Fibroblast of skin of abdomen (primary cell): ENCODE measurements around the gene PPM1F.

Experiments
- DNase-seq: peaks from one replicate; pipeline ENCODE4 v3.0.0-alpha.2; 2013

The PPM1F gene

DNA sequence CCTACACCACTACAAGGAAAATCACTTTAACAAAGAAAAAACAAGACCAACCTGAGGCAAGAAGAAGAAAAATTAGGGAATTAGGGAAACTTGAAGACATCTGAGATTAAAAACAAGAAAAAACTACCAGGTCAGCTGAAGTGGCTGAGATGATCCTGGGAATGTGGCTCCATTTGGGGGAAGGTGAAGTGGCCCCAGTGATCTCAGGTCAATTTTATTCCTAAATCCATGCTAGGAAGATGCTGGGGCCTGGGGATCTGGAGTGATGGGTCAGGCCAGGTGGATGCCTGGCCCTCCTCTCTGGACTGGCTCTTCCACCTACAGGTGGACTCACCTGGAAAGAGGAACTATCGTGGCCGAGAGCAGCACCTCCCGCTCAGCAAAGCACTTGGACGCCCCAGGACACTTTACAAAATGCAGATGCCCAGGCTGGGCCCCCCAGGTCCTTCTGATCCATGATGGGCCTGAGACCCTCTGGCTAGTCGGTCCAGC, 23.3 kb upstream of the PPM1F start:
- no peak for DNase-seq

- DNase-seq, result no peak
These were observed 22.6 kb upstream of the PPM1F start for GRCh38 chr22:21975273-21975672.

DNA sequence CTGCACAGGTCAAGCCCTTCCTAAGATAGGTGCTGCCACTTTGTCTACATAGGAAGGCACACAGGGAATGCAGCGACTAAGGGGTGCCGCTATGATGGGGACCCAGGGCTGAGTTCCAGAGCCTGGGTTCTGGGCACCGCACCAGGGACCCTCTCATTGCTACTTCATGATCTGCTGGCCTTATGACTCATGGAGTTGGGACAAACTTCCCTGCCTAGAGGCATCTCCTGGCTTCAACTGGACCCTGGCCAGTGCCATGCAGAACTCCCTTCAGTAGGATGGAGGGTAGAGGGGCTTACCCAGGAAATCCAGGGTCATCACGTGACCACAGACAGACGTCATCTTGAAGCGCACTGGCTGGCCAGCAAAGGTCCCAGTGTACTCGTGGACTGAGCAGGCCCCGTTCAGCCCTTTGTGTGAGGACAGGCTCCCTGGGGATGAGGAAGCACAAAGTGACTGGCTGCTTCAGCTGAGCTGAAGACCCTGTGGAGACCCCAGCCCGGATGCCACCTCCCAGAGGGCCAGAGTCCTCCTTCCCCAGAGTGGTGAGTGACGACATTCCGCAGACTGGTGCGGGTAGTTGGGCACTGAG, 21.5 kb upstream of the PPM1F start:
- DNase-seq, result no peak

GRCh38 chr22:21972806-21973205, 20.2 kb upstream of the PPM1F start:
- no peak for DNase-seq

DNA sequence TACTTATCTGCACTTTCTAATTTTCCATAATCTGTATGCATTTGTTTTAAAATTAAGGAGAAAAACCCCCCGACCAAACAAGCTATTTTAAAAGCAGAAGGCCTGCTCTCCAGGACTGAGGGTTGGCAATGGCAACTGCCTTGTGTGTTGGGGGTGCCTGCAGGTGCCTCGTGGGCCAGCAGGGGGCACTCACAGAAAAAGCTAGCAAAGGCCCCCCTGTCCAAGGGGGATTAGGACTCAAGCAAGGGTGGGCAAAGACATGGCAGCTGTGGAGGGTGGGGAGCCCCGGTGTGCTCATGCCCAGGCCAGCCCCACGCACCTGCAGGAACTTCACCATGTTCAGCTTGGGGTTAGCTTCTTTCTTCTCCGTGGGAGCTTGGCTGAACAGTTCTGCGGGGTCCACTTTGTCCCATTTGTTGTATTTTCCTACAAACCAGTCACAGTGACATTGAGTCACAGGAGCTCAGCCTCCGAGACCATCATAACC, 19.7 kb upstream of the PPM1F start:
- no peak for DNase-seq

- no peak for DNase-seq
These were observed 19.2 kb upstream of the PPM1F start for GRCh38 chr22:21971858-21972275.

DNA sequence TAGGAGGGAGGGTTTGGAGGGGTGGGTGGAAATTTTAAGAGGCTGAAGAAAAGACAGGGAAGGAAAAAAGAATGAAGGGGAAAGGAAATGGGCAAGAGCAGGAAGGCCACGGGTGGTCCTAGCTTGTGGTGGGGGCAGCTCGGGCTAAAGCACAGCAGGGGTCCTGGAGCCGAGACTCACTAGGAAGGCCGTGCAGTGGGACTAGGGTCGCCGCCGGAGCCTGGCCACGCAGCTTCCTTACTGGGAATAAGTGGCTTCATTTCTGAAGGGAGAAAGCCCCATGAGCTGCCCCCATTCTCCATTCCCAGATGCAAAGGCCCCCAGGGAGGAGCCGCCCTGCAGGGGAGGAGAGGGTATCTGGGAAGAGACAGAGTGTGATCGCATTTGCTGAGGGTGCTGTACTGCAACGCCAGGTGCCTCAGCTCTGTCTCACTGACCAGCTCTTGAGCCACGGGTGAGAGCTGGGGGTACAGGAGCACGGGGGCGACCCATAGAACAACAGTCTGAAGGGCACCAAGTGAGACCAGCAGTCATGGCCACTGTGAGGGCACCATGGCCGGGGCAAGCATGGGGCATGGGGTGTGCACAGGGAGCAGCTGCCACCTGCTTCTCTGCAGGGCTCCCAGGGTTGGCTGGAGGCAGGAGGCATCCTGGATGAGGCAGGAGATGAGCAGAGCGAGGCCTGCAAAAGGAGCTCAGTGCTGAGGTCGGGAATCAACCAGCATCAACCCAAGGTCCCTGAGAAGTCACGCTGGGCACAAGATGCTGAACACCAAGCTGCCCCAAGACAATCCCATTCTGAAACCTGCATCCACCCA, 18.4 kb upstream of the PPM1F start:
- DNase-seq, result no peak

GRCh38 chr22:21970037-21970799, 17.6 kb upstream of the PPM1F start:
- no peak for DNase-seq

DNA sequence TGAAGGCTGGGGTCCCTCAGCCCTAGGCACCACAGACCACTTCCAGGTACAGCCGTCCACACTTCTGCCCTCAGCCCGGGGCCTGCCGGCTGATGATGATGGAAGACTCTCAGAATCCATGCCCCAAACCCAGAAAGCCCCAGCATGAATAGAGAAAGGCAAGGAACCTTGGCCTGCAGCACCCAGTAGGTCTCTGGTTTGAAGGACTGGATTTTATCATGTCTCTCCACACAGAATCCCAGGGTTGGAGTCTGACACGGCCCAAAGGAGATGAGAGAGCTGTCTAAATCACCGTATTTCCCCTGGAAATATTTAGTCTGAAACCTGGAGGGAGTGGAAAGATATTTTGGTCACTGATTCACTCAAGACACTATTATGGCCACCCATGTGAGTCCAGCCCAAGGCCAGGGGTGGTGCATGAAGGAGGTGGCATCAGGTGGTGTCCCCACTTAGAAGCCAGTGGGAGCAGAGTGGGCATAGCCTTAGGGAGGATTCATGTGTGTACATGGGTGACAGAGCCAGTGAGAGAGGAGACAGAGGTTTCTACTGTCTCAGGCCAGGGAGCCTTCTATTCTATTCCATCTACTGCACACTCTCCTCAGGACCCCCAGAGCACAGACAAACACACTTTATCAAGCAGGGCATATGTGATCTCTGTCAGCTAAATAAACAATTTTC, 15.9 kb upstream of the PPM1F start:
- DNase-seq, result no peak

- no peak for DNase-seq
These were observed 15.1 kb upstream of the PPM1F start for GRCh38 chr22:21967693-21968271.

GRCh38 chr22:21966643-21967516, 14.2 kb upstream of the PPM1F start:
- no peak for DNase-seq

GRCh38 chr22:21965762-21966288, 13.2 kb upstream of the PPM1F start:
- DNase-seq, result no peak

- DNase-seq, result no peak
These were observed 12.4 kb upstream of the PPM1F start for GRCh38 chr22:21964918-21965484.

DNA sequence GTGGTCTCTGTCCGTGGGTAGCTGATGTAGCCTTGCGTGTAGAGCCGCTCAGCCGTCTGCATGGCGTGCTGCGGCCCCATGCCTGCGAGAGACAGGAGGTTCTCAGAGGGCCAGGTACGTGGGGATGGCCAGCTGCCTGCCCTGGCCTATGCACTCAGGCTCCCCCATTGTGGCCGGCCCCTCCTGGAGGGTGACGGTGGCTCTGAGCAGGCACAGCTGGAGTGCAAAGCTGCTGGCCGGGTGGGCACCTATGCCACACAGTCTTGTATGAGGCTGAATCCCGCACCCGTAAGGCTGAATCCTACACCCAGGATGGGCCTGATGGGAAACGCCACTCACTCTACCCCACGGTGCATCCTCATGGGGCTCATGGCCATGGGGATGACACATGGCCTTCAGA, 11.6 kb upstream of the PPM1F start:
- no peak for DNase-seq

DNA sequence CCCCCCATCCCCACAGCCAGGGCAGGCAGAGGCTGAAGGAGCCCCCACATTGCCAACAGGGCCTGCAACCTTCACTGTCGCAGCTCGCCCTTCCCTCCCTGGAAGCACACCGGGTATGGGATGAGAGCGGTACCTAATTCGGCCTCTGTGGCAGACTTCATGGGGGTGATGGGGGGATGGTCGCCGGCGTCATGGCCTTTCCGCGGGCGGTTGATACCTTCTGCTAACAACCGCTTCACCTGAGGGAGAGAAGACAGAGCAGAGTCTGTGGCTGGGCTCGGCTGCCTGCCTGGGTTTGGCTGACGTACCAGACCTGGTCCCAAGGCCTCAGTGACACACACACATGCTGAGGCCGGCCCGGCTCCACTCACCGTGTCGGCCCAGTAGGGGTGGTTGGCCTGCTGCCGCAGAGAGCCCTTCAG, 11.2 kb upstream of the PPM1F start:
- no peak for DNase-seq

DNA sequence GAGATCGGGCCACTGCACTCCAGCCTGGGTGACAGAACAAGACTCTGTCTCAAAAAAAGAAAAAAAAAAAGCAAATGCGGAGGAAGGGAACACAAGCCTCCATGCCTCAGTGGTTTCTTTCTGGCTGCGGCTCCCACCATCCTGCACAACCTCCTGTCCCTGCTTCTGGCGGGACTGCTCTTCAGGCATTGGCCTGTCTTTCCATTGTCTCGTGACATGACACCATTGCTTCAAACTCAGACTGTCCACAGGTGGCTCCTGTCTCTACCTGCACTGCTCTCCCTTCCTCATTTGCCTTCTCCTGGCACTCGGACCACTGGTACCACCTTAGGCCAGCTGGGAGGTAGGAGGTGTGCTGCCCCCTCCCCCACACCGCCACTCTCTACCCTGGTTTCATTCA, 10.6 kb upstream of the PPM1F start:
- DNase-seq, result no peak

GRCh38 chr22:21962655-21962949, 10.0 kb upstream of the PPM1F start:
- no peak for DNase-seq

DNA sequence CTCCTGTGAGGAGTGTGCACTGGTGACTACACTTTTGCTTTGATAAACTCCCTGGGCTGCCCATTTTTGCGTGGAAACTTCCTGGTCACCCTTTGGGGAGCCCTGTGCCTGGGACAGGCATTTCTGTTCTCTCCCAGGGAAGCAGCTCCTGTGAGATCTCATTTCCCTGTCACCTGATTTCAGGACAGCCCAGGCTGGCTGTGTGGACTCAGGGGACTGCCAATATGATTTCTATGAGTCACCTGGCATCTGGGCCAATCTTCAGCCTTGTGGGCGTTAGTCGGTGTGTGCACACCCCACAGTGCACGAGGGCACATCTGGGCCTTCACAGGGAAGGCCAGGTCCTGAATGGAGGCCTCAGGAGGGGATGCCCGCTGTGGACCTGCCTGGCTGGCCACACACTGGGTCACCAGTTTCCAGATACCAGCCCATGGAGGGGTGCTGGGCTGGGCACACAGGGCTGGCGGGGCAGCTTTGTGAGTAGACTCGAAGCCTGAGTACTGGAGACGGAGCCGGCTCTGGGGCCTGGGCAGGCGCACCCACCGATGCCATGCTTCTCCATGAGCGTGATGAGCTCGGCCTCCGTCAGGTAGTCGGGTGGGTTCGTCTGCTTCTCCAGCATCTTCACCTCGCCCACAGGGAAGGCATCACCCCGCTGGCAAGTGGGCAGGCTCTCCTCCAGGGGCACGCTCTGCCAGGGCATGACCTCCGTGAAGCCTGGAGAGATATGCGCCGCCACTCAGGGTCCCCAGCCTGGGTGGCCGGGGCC, 9.4 kb upstream of the PPM1F start:
- DNase-seq, result no peak

GRCh38 chr22:21961127-21961867, 8.6 kb upstream of the PPM1F start:
- DNase-seq, result no peak
